GM03348 (cell line): ENCODE results near the gene GATAD2A.
A peak's percentile ranks its signal among the peaks of the same experiment; 100 is the strongest.
"Not testable (repeated sequence)": the region's sequence is repeated elsewhere in the genome, so short reads cannot be mapped to it uniquely, and the experiment has no call there.

Experiments used
- DNase-seq: peaks from one replicate; pipeline ENCODE4 v3.0.0; 2012; ENCODE audit warnings: low spot score

The GATAD2A gene

DNA sequence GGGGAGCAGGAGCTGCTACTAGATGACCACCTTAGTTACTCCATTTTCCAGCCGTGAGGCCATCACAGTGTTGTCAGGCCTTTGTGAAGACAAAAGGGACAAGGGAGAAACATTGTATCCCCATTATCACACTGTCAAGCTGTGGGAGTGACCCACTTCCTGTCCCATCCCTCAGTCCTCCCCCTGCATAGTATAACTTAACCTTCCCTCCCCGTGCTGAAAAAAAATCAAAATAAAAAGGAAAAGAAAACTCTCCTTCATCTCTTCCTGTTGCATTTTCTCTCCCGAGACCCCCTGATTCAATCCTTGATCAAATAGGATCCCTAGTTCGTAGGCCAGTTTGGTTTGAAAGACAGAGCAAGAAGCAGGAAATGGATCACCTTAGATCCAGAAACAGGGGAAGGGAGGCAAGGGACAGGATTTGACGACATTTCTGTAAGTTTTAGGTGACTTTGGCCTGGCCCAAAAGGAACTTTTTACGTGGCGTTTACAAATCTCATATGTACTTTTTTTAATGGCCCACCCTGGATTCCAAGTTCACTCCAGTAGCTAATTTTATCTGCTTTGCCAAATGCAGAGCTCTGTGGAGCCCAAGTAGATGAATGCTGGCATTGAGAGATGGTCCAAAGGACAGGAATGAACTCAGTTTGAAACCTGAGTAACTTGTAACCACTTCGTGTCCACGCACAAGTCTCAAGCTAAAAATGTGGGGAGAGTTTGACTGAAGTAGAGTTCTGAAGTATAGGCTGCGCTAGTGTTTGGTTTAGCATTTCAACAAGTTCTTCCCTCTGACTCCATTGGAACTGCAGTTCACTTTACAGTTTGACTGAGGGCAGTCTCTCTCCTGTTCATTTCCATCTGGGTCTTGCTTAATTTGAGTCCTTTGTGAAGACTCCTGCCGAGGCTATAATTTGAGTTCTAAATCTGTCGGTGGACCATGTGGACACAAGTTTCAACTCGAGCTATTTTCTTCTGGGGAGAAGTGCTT is 16.6 kb upstream of the GATAD2A start:
- no peak for DNase-seq

GRCh38 chr19:19389683-19390082 is 15.8 kb upstream of the GATAD2A start:
- not testable (repeated sequence) for DNase-seq

- DNase-seq: not testable (repeated sequence)
Measured at GRCh38 chr19:19394333-19394732, 11.1 kb upstream of the GATAD2A start.

DNA sequence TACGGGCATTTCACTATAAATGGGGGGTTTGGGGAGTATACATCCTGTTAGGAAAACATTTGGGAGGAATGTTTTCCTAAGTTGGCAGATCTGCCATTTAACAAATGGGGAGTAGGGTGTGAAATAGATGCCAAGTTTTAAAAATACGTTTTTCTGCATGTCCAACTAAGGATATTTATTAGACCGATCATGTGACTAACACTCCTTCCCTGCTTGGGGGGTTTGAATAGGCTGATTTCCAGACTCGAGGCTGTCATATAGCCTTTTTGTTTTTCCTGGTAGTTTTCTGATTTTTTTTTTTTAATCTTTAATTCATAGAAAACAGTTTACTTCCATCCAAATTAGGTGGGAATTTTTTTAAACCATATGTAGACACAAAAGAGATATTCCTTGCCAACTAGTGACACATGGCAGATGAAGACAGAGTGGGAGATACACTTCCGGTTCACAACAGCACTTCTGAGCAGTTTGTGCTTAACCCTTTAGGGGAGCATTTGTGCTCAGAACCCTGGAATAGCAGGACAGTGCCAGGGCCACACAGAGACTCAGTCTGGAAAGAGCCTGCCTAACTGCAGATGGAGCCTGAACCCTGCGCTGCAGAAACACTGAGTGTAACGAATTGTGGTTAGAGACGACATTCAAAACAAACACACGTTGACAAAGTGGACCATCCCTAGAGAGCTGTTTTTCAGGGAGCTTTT is 5.6 kb upstream of the GATAD2A start:
- peak; percentile 34 for DNase-seq

DNA sequence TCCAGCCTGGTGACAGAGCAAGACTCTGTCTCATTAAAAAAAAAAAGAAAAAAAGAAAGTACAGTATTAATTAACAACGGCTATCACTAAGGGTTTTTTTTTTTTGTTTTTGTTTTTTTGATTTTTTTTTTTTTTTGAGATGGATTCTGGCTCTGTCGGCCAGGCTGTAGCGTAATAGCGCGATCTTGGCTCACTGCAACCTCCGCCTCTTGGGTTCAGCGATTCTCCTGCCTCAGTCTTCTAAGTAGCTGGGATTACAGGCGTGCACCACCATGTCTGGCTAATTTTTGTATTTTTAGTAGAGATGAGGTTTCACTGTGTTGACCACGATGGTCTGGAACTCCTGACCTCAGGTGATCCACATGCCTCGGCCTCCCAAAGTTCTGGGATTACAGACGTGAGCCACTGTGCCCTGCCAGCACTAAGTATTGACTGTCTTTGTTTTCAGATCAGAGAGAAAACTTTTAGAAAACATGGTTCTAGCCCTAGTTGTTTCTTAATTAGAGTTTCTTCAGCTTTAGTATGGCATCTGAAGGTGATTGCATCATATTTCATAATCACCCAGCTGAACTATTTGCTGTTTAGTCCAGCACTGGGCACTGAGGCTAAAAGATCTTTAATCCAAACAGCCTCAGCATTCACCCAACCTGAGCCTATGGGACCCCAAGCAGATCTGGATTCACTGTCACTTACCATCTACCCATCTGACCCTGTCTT is 2.7 kb upstream of the GATAD2A start:
- DNase-seq: peak; percentile 44

- peak; percentile 52 for DNase-seq
Measured at GRCh38 chr19:19403373-19403901, 2.0 kb upstream of the GATAD2A start.

- peak; percentile 66 for DNase-seq
Measured at GRCh38 chr19:19405971-19406877, 749 bp downstream of the GATAD2A start.

DNA sequence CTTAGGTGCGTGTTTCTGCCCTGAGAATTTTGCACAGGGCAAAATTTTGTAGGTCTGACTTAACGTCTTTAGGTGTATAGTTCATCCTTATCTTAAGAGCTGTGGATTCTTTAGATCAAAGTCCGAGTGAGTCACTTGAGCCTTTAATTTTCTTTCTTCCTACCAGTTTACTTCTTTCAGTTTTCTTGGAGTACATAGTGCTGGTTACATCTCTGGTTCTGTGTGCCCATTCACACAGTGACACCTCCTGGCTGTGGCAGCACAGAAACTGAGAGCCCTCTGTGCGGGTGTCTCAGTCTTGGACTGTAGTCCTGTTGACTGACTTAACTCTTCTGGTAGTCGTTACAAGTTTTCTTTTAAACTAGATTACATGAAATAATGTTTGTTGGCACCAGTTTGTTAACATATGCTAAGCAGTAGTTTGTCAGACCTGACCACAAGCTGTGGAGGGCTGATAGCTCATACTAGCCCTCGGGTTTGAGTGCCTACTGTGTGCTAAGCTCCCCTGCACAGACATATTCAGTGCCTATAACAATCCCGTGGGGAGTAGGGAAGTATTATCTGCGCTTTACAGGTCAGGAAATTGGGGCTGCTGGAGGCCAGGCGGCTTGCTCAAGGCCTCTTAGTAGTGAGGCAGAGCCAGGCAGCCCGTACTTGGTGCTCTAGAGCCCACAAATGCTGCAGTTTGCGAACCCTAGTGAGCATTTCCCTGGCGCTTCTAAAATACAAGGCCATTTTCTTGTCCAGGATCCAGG is 1.6 kb downstream of the GATAD2A start:
- peak; percentile 39 for DNase-seq

DNA sequence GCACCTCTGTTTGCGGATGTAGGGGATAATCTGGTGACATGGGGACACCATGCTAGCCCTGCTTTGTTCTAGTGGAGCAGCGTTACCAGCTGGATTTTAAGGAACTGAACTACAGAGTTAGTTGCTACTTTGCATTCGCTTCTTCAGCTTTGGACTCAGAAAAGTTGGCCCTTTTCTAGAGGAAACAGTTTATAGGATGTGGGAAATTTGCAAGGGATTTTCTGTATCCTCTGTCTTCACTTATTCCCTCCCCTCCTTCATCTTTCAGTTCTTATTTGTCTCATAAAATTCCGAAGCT is 2.1 kb downstream of the GATAD2A start:
- no peak for DNase-seq

GRCh38 chr19:19409205-19409604 is 3.7 kb downstream of the GATAD2A start:
- DNase-seq: no peak

DNA sequence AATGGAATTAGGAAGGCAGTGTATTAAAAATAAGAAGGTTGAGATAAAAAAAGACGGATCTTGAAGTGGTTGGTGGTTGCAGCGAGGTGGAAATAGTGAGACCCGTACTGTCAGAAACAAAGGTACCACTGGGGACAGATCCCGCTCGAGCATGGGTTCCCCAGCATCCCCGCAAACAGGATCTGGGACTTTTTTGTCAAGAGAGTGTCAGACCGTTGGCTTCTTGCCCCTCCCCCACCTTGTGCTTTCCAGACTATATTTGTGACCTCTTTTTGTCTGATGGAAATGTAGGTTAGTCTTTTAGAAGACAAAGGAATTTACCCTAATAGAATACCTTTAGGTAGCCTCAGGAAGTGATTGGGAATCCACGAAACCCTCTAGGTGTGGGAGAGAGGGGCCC is 4.2 kb downstream of the GATAD2A start:
- no peak for DNase-seq

- no peak for DNase-seq
Measured at GRCh38 chr19:19410553-19411550, 5.4 kb downstream of the GATAD2A start.

- no peak for DNase-seq
Measured at GRCh38 chr19:19416280-19416679, 10.8 kb downstream of the GATAD2A start.

DNA sequence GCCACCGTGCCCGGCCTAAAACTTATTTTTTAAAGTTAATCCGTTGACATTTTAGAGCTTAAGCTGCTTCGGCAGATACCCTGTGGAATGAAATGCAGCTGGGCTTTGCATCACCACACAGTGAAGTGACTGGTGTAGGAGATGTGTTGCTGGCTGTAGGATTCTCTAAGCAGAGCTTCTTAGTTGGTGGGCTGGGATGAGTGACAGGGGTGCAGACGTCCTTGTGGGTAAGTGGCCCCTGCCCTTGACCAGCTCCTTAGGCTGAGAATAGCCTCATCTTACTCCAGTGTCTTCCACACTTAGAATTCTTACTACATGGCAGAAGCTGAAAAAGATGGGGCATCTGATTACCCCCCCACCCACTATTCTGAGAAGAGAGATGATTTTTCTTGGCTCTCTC is 11.6 kb downstream of the GATAD2A start:
- no peak for DNase-seq

DNA sequence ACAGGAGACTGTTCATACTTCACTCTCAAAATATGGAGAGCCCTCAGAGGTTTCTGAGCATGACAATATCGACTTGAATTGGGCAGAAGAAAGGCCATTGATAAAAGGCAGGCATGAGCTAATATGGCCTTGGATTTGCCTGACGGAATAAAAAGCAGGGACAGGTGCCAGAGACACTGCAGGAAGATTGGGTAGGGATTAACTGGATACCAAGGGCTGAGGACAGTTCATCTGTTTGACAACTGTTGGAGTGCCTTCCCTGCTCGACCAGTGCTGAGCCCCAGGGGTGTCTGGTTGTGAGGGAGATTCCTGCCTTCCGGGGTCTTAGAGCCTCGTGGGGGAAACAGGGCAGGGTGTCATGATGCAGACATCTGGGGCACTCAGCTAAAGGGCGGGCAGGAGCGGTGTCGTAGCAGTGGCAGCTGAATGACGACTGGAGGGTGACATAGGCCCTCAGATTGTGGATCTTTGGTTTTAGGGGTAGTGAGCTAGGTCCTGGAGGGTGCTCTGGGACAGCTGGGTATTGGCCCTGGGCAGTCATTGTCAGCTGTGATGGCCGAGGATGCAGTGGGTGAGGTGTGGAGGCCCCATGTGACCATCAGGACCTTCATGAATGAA is 12.3 kb downstream of the GATAD2A start:
- no peak for DNase-seq

GRCh38 chr19:19418555-19419260 is 13.2 kb downstream of the GATAD2A start:
- DNase-seq: no peak

- DNase-seq: no peak
Measured at GRCh38 chr19:19420570-19421298, 15.3 kb downstream of the GATAD2A start.

DNA sequence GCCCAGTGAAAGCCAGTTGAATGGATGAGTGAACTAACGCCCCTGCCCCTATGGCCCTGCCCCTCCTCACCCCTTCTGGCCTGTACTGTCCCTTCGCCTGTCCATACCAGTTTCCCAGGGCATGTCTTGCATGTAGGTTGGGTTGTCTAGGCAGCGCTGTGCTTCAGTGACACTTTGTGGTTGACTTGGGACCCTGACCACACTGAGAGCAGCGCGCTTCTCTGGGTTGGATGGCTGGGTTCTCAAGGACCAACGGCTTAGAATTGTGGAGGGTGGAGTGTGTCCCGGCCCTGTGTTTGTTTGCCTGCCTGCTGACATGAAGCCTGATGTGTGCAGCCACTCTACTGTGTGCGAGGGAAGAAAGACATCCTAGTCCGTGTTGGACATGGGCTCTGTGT is 15.8 kb downstream of the GATAD2A start:
- no peak for DNase-seq
